ENCODE data around the gene LETM1. TPM values are rescaled to one million over a fixed set of nuclear protein-coding genes. Genes with fewer than 3 reads are reported as not detected.
A peak's percentile ranks its signal among the peaks of the same experiment; 100 is the strongest.

The LETM1 gene
- total and polyA plus RNA-seq, 2 of the 13 experiments (the other 11 are each of a cell fraction or from before 2014, with no cell fraction given) = 9.7 to 41.6 TPM

GRCh38 chr4:1809754-1810502 lies 46.0 kb downstream of the LETM1 start (continued):
- TF ChIP-seq ZNF318 (CRISPR knock-in tag; IDR thresholded peaks at IDR 0.05) (peak; percentile 37; the same call in 1 of the 2 replicates), ZNF639 (CRISPR knock-in tag; conservative IDR thresholded peaks at IDR 0.05) (no peak), SUZ12 (IDR thresholded peaks at IDR 0.05; ENCODE audit: low read depth, low read length) (no peak), KLF11 (CRISPR knock-in tag; IDR thresholded peaks at IDR 0.05) (no peak), GABPA (IDR thresholded peaks at IDR 0.05; ENCODE audit: low read depth, low read length) (no peak), GABPA (CRISPR knock-in tag; IDR thresholded peaks at IDR 0.05; ENCODE audit: low read depth) (no peak), NFYC (CRISPR knock-in tag; IDR thresholded peaks at IDR 0.05) (no peak), DMTF1 (CRISPR knock-in tag; IDR thresholded peaks at IDR 0.05) (no peak), ZNF749 (CRISPR knock-in tag; IDR thresholded peaks at IDR 0.05; ENCODE audit: borderline replicate concordance) (no peak), MIXL1 (CRISPR knock-in tag; IDR thresholded peaks at IDR 0.05) (peak; percentile 55; the same call in 1 of the 2 replicates), MAZ (IDR thresholded peaks at IDR 0.05; ENCODE audit: borderline replicate concordance, low read depth, low read length) (no peak), MAZ (CRISPR knock-in tag; IDR thresholded peaks at IDR 0.05; ENCODE audit: low read depth) (peak; percentile 97), RBM22 (optimal IDR thresholded peaks at IDR 0.05; ENCODE audit: low read length) (peak; percentile 52), ZFP36 (IDR thresholded peaks at IDR 0.05; ENCODE audit: borderline replicate concordance, low read depth, low read length, partially characterized antibody) (peak; percentile 53), ZFP90 (CRISPR knock-in tag; IDR thresholded peaks at IDR 0.05; ENCODE audit: borderline replicate concordance) (peak; percentile 88; the same call in 1 of the 2 replicates), HDAC6 (IDR thresholded peaks at IDR 0.05; ENCODE audit: low read depth, low read length) (no peak)
